OCI-M2 (cell line): ENCODE measurements around the gene KSR2.
"Not testable (repeated sequence)": the region's sequence is repeated elsewhere in the genome, so short reads cannot be mapped to it uniquely, and the experiment has no call there.

ENCODE experiments used
- DNase-seq: peaks from one replicate; lab custom pipeline; 2025; ENCODE audit not compliant: unreplicated experiment; lab: John Stamatoyannopoulos, UW

Gene KSR2

GRCh38 chr12:117892441-117892840 lies 76.3 kb downstream of the KSR2 start:
- no peak for DNase-seq

GRCh38 chr12:117891265-117891664 lies 77.5 kb downstream of the KSR2 start:
- DNase-seq, result not testable (repeated sequence)

- no peak for DNase-seq
These were observed 78.1 kb downstream of the KSR2 start for GRCh38 chr12:117890644-117891043.

GRCh38 chr12:117890137-117890536 lies 78.7 kb downstream of the KSR2 start:
- no peak for DNase-seq

GRCh38 chr12:117889098-117889497 lies 79.7 kb downstream of the KSR2 start:
- no peak for DNase-seq

GRCh38 chr12:117885211-117885610 lies 83.6 kb downstream of the KSR2 start:
- no peak for DNase-seq

- no peak for DNase-seq
These were observed 84.6 kb downstream of the KSR2 start for GRCh38 chr12:117884161-117884560.

- DNase-seq, result no peak
These were observed 86.1 kb downstream of the KSR2 start for GRCh38 chr12:117882603-117883184.

- no peak for DNase-seq
These were observed 86.6 kb downstream of the KSR2 start for GRCh38 chr12:117882181-117882580.

GRCh38 chr12:117881517-117881916 lies 87.3 kb downstream of the KSR2 start:
- no peak for DNase-seq

- no peak for DNase-seq
These were observed 90.2 kb downstream of the KSR2 start for GRCh38 chr12:117878605-117879004.

- DNase-seq, result no peak
These were observed 92.4 kb downstream of the KSR2 start for GRCh38 chr12:117876436-117876816.

GRCh38 chr12:117875744-117876435 lies 92.9 kb downstream of the KSR2 start:
- no peak for DNase-seq

GRCh38 chr12:117874842-117875434 lies 93.9 kb downstream of the KSR2 start:
- no peak for DNase-seq

GRCh38 chr12:117874198-117874597 lies 94.6 kb downstream of the KSR2 start:
- not testable (repeated sequence) for DNase-seq

- no peak for DNase-seq
These were observed 96.1 kb downstream of the KSR2 start for GRCh38 chr12:117872546-117873169.

- DNase-seq, result no peak
These were observed 99.2 kb downstream of the KSR2 start for GRCh38 chr12:117869551-117869950.

- no peak for DNase-seq
These were observed 101.4 kb downstream of the KSR2 start for GRCh38 chr12:117867348-117867747.

GRCh38 chr12:117865505-117865904 lies 103.3 kb downstream of the KSR2 start:
- DNase-seq, result no peak

- DNase-seq, result no peak
These were observed 105.6 kb downstream of the KSR2 start for GRCh38 chr12:117863002-117863709.

GRCh38 chr12:117861691-117862090 lies 107.1 kb downstream of the KSR2 start:
- no peak for DNase-seq
